ENCODE data around the gene GRHL1.

Gene GRHL1

GRCh38 chr2:9941196-9941995 lies 10.1 kb upstream of the GRHL1 start:
- Histone ChIP-seq H3K9ac (ENCODE audit: low read length) (no peak overlapping the region), H2AFZ (ENCODE audit: low read length) (no peak overlapping the region), H3K27me3 (replicated peaks; ENCODE audit: insufficient read depth, low read length) (no peaks in the 10 kb centered on the region), H3K27ac (ENCODE audit: low read length) (no peak overlapping the region), H3K4me3 (ENCODE audit: low read length) (no peak overlapping the region), H3K79me2 (ENCODE audit: low read length) (no peaks in the 10 kb centered on the region), H3K9me2 (replicated peaks; ENCODE audit: insufficient read depth, low read length) (no peaks in the 10 kb centered on the region), H3K4me2 (ENCODE audit: low read depth, low read length) (no peak overlapping the region), H3F3A (ENCODE audit: insufficient read depth, low read length) (no peaks in the 10 kb centered on the region), H3K4me1 (ENCODE audit: low read length) (no peaks in the 10 kb centered on the region), H3K9me3 (replicated peaks; ENCODE audit: insufficient read depth, low read length) (no peaks in the 10 kb centered on the region), H3K36me3 (replicated peaks; ENCODE audit: insufficient read depth, low read length) (no peaks in the 10 kb centered on the region), H4K20me1 (ENCODE audit: insufficient read depth, low read length) (no peaks in the 10 kb centered on the region)
- DNase-seq: no peak
- TF ChIP-seq CTCF (IDR thresholded peaks at IDR 0.05; ENCODE audit: low read length) (no peak), EZH2phosphoT487 (IDR thresholded peaks at IDR 0.05; ENCODE audit: low read length) (no peak), EZH2 (optimal IDR thresholded peaks at IDR 0.05; ENCODE audit: low read depth, low read length) (no peak)

- Histone ChIP-seq H3K4me3 (ENCODE audit: low read length) (no peak overlapping the region), H3K9ac (ENCODE audit: low read length) (no peak overlapping the region), H3K9me3 (replicated peaks; ENCODE audit: insufficient read depth, low read length) (no peaks in the 10 kb centered on the region), H3K27me3 (replicated peaks; ENCODE audit: insufficient read depth, low read length) (no peaks in the 10 kb centered on the region), H2AFZ (ENCODE audit: low read length) (no peak overlapping the region), H4K20me1 (ENCODE audit: insufficient read depth, low read length) (no peaks in the 10 kb centered on the region), H3K4me1 (ENCODE audit: low read length) (no peaks in the 10 kb centered on the region), H3K4me2 (ENCODE audit: low read depth, low read length) (no peak overlapping the region), H3K36me3 (replicated peaks; ENCODE audit: insufficient read depth, low read length) (no peaks in the 10 kb centered on the region), H3K79me2 (ENCODE audit: low read length) (no peaks in the 10 kb centered on the region), H3K27ac (ENCODE audit: low read length) (no peak overlapping the region), H3K9me2 (replicated peaks; ENCODE audit: insufficient read depth, low read length) (no peaks in the 10 kb centered on the region), H3F3A (ENCODE audit: insufficient read depth, low read length) (no peaks in the 10 kb centered on the region)
- no peak for TF ChIP-seq CTCF (IDR thresholded peaks at IDR 0.05; ENCODE audit: low read length)
- DNase-seq: no peak
Observed at GRCh38 chr2:9941996-9942390, 9.5 kb upstream of the GRHL1 start.

GRCh38 chr2:9944330-9944758 lies 7.1 kb upstream of the GRHL1 start:
- H3K4me2 ChIP-seq (ENCODE audit: low read depth, low read length): no peak overlapping the region

More at GRCh38 chr2:9944330-9944758, 7.1 kb upstream of the GRHL1 start:
- Histone ChIP-seq H3K36me3 (replicated peaks; ENCODE audit: insufficient read depth, low read length) (no peaks in the 10 kb centered on the region), H3K79me2 (ENCODE audit: low read length) (no peaks in the 10 kb centered on the region), H3K4me3 (ENCODE audit: low read length) (no peak overlapping the region), H2AFZ (ENCODE audit: low read length) (no peak overlapping the region), H3F3A (ENCODE audit: insufficient read depth, low read length) (no peaks in the 10 kb centered on the region), H4K20me1 (ENCODE audit: insufficient read depth, low read length) (no peaks in the 10 kb centered on the region), H3K9ac (ENCODE audit: low read length) (no peak overlapping the region), H3K9me2 (replicated peaks; ENCODE audit: insufficient read depth, low read length) (no peaks in the 10 kb centered on the region), H3K4me1 (ENCODE audit: low read length) (no peaks in the 10 kb centered on the region), H3K9me3 (replicated peaks; ENCODE audit: insufficient read depth, low read length) (no peaks in the 10 kb centered on the region), H3K27ac (ENCODE audit: low read length) (no peak overlapping the region), H3K27me3 (replicated peaks; ENCODE audit: insufficient read depth, low read length) (no peaks in the 10 kb centered on the region)
- TF ChIP-seq EZH2 (optimal IDR thresholded peaks at IDR 0.05; ENCODE audit: low read depth, low read length) (no peak), CTCF (IDR thresholded peaks at IDR 0.05; ENCODE audit: low read length) (no peak), EZH2phosphoT487 (IDR thresholded peaks at IDR 0.05; ENCODE audit: low read length) (no peak)
- DNase-seq: no peak
